ENCODE data around the gene UBR4.

DNA sequence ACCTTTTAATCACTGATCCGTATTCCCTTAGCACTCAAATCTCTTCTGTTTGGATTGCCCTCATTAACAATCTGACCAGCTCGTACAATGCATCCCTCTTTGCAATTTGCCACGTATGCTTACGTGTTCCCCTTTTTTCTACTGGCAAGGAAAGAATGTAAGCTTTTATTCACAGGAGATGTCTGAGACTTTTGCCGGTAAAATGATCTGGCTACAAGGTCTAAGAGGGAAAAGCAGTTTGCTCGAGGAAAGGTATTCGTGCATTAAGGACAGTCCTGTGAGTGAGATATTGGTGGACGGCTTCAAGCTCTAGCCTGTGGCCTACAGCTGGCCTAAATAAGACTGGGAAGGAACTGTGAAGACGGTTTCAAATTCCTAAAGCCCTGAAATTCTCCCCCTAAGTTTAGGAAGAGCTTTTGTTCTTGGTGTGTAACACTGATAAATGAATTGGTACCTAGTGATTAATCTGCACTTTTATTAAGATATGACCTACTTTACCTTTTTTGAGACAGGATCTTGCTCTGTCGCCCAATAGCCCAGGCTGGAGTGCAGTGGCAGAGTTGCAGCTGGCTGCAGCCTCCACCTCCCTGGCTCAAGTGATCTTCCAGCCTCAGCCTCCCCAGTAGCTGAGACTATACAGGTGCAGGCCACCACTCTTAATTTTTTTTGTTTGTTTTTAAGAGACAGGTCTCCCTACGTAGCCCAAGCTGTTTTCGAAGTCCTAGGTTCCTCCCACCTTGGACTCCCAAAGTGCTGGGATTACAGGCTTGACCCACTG is 895 bp upstream of the UBR4 start:
- TF ChIP-seq POLR2AphosphoS5 (IDR thresholded peaks at IDR 0.05; ENCODE audit: low read depth, low read length) = no peak
- TF ChIP-seq, protein P1, sequence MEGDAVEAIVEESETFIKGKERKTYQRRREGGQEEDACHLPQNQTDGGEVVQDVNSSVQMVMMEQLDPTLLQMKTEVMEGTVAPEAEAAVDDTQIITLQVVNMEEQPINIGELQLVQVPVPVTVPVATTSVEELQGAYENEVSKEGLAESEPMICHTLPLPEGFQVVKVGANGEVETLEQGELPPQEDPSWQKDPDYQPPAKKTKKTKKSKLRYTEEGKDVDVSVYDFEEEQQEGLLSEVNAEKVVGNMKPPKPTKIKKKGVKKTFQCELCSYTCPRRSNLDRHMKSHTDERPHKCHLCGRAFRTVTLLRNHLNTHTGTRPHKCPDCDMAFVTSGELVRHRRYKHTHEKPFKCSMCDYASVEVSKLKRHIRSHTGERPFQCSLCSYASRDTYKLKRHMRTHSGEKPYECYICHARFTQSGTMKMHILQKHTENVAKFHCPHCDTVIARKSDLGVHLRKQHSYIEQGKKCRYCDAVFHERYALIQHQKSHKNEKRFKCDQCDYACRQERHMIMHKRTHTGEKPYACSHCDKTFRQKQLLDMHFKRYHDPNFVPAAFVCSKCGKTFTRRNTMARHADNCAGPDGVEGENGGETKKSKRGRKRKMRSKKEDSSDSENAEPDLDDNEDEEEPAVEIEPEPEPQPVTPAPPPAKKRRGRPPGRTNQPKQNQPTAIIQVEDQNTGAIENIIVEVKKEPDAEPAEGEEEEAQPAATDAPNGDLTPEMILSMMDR (IDR thresholded peaks at IDR 0.05) = no peak
- TF ChIP-seq, protein P2, sequence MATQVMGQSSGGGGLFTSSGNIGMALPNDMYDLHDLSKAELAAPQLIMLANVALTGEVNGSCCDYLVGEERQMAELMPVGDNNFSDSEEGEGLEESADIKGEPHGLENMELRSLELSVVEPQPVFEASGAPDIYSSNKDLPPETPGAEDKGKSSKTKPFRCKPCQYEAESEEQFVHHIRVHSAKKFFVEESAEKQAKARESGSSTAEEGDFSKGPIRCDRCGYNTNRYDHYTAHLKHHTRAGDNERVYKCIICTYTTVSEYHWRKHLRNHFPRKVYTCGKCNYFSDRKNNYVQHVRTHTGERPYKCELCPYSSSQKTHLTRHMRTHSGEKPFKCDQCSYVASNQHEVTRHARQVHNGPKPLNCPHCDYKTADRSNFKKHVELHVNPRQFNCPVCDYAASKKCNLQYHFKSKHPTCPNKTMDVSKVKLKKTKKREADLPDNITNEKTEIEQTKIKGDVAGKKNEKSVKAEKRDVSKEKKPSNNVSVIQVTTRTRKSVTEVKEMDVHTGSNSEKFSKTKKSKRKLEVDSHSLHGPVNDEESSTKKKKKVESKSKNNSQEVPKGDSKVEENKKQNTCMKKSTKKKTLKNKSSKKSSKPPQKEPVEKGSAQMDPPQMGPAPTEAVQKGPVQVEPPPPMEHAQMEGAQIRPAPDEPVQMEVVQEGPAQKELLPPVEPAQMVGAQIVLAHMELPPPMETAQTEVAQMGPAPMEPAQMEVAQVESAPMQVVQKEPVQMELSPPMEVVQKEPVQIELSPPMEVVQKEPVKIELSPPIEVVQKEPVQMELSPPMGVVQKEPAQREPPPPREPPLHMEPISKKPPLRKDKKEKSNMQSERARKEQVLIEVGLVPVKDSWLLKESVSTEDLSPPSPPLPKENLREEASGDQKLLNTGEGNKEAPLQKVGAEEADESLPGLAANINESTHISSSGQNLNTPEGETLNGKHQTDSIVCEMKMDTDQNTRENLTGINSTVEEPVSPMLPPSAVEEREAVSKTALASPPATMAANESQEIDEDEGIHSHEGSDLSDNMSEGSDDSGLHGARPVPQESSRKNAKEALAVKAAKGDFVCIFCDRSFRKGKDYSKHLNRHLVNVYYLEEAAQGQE (IDR thresholded peaks at IDR 0.05; ENCODE audit: insufficient read depth in 1 of 2, low read depth in 2 of 2, low read length in 1 of 2) = no peak

Data from Panc1 (cell line).